SU-DHL-6 (cell line): Measurements from ENCODE around the gene STUB1.

Experiments
- H2AFZ ChIP-seq: fragments of 200-600 bp; sonication (generic); 2 replicates; pipeline ENCODE4 v1.6.1; 2014; ENCODE audit warnings: low read depth, mild to moderate bottlenecking, moderate library complexity, mixed read lengths, antibody characterized with exemption, low read length; ENCODE audit not compliant: severe bottlenecking
- H3F3A ChIP-seq: fragments of 200-600 bp; shearing (Covaris generic); 2 replicates; pipeline ENCODE4 v1.6.0; 2016; ENCODE audit warnings: antibody characterized with exemption, mild to moderate bottlenecking; ENCODE audit not compliant: insufficient read depth
- H3K27ac ChIP-seq: fragments of 200-600 bp; sonication (generic); 2 replicates; pipeline ENCODE4 v1.5.1; 2016; ENCODE audit warnings: low read depth, mild to moderate bottlenecking, low read length, moderate library complexity, mixed read lengths
- H3K27me3 ChIP-seq: fragments of 200-600 bp; sonication (generic), shearing (Covaris generic); 2 replicates; pipeline ENCODE4 v1.6.0; 2014; ENCODE audit warnings: mild to moderate bottlenecking, low read length
- H3K36me3 ChIP-seq: fragments of 200-600 bp; sonication (generic); 2 replicates; pipeline ENCODE4 v1.6.1; 2014; ENCODE audit warnings: mild to moderate bottlenecking, low read length, mixed read lengths
- H3K4me2 ChIP-seq: fragments of 300-600, 200-600 bp; shearing (Covaris generic), sonication (generic); 2 replicates; pipeline ENCODE4 v1.6.0; 2014; ENCODE audit warnings: low read length, low read depth, mild to moderate bottlenecking; ENCODE audit not compliant: poor library complexity, severe bottlenecking
- H3K4me3 ChIP-seq: fragments of 200-600 bp; sonication (generic); 2 replicates; pipeline ENCODE4 v1.5.1; 2014; ENCODE audit warnings: antibody characterized with exemption, low read length, mild to moderate bottlenecking, mixed read lengths; ENCODE audit not compliant: insufficient read depth, poor library complexity, severe bottlenecking
- H3K79me2 ChIP-seq: fragments of 200-600 bp; sonication (generic); 2 replicates; pipeline ENCODE4 v1.6.1; 2014; ENCODE audit warnings: mild to moderate bottlenecking, low read length, moderate library complexity; ENCODE audit not compliant: insufficient read depth
- H3K9ac ChIP-seq: fragments of 200-600 bp; sonication (generic); 2 replicates; pipeline ENCODE4 v1.7.0; 2014; ENCODE audit warnings: mild to moderate bottlenecking, low read length
- H3K9me2 ChIP-seq: fragments of 200-600 bp; sonication (generic); replicated peaks from 2 replicates; pipeline ENCODE4 v1.6.1; 2014; ENCODE audit warnings: low read length; ENCODE audit not compliant: insufficient read depth
- H3K9me3 ChIP-seq: fragments of 200-600 bp; sonication (generic); 2 replicates; pipeline ENCODE4 v1.6.1; 2014; ENCODE audit warnings: low read length, mixed read lengths; ENCODE audit not compliant: insufficient read depth
- H4K20me1 ChIP-seq: fragments of 200-600 bp; sonication (generic); 2 replicates; pipeline ENCODE4 v1.6.1; 2014; ENCODE audit warnings: low read depth, mild to moderate bottlenecking, antibody characterized with exemption, low read length, moderate library complexity, mixed read lengths
- CTCF ChIP-seq: fragments of 200-600 bp; sonication (generic); IDR thresholded peaks from one replicate; pipeline ENCODE4 v1.5.1; 2017; ENCODE audit warnings: antibody characterized with exemption, mild to moderate bottlenecking, low read length, moderate library complexity; ENCODE audit not compliant: insufficient read depth, poor library complexity, severe bottlenecking
- EZH2phosphoT487 ChIP-seq: fragments of 200-600 bp; sonication (generic), shearing (Covaris generic); conservative IDR thresholded peaks from 2 replicates; pipeline ENCODE4 v1.6.1; 2018; ENCODE audit warnings: mild to moderate bottlenecking, antibody characterized with exemption, low read length, moderate library complexity, mixed read lengths

Gene STUB1

GRCh38 chr16:674968-675883 lies 5.0 kb upstream of the STUB1 start, which contains the start of gene RHBDL1:
Gene RHBDL1, plus strand, starts transcription at chr16:675671. Its CDS starts 120 bp downstream, at chr16:675791.
- Histone ChIP-seq H3K4me2 (no peak within 1 kb of the TSS), H3K9me2 (no peaks in the 10 kb centered on the region), H3K27ac (no peak within 1 kb of the TSS), H3K79me2 (no peaks in the 10 kb centered on the region), H3K9ac (no peak within 1 kb of the TSS), H3K4me3 (no peak within 1 kb of the TSS), H3F3A (peaks cover 9% of the 10 kb centered on the region; the same call in 1 of the 2 replicates), H3K27me3 (no peaks in the 10 kb centered on the region), H3K36me3 (no peaks in the 10 kb centered on the region), H3K9me3 (no peaks in the 10 kb centered on the region), H2AFZ (no peak within 1 kb of the TSS), H4K20me1 (no peaks in the 10 kb centered on the region)
- TF ChIP-seq CTCF, result no peak

- Histone ChIP-seq H3K9ac (no peak overlapping the region), H2AFZ (no peak overlapping the region), H3F3A (peaks cover 9% of the 10 kb centered on the region; the same call in 1 of the 2 replicates), H3K36me3 (no peaks in the 10 kb centered on the region), H3K27me3 (no peaks in the 10 kb centered on the region), H4K20me1 (no peaks in the 10 kb centered on the region), H3K4me3 (no peak overlapping the region), H3K79me2 (peaks cover 3% of the 10 kb centered on the region; the same call in 1 of the 2 replicates), H3K9me3 (no peaks in the 10 kb centered on the region), H3K27ac (no peak overlapping the region), H3K9me2 (no peaks in the 10 kb centered on the region), H3K4me2 (no peak overlapping the region)
- TF ChIP-seq CTCF, result no peak
Observed at GRCh38 chr16:675884-676564, 4.2 kb upstream of the STUB1 start.

- Histone ChIP-seq H3K9ac (no peak overlapping the region), H3K79me2 (peaks cover 8% of the 10 kb centered on the region; the same call in 1 of the 2 replicates)
Observed at GRCh38 chr16:676565-676902, 3.7 kb upstream of the STUB1 start.

More at GRCh38 chr16:676565-676902, 3.7 kb upstream of the STUB1 start:
- H3F3A ChIP-seq, result peaks cover 9% of the 10 kb centered on the region; the same call in 1 of the 2 replicates
- H3K27me3 ChIP-seq, result no peaks in the 10 kb centered on the region
- H3K9me2 ChIP-seq, result no peaks in the 10 kb centered on the region
- H3K4me3 ChIP-seq, result no peak overlapping the region
- H3K36me3 ChIP-seq, result no peaks in the 10 kb centered on the region
- no peaks in the 10 kb centered on the region for H4K20me1 ChIP-seq
- H3K9me3 ChIP-seq, result no peaks in the 10 kb centered on the region
- H2AFZ ChIP-seq, result no peak overlapping the region
- TF ChIP-seq CTCF, result no peak
- no peak for TF ChIP-seq EZH2phosphoT487
- H3K4me2 ChIP-seq, result no peak overlapping the region
- H3K27ac ChIP-seq, result no peak overlapping the region
